PC-3 (cell line): Measurements from ENCODE around the gene PCED1B.

Source experiments
- CTCF ChIP-seq: fragments of 300-600 bp; sonication (generic); conservative IDR thresholded peaks from 2 replicates; pipeline ENCODE4 v1.5.1; 2017; ENCODE audit warnings: antibody characterized with exemption, low read depth, mild to moderate bottlenecking, low read length
- EZH2 ChIP-seq: fragments of 300-600 bp; sonication (generic); IDR thresholded peaks from one replicate; pipeline ENCODE4 v1.6.1; 2017; ENCODE audit warnings: antibody characterized with exemption, mild to moderate bottlenecking, low read length; ENCODE audit not compliant: unreplicated experiment

GRCh38 chr12:47270782-47271664 lies 191.6 kb downstream of the PCED1B start:
- TF ChIP-seq EZH2 = no peak
- no peak for TF ChIP-seq CTCF
